Memory B cell (primary cell): ENCODE results near the gene MED13L.
"Not testable (repeated sequence)": the region's sequence is repeated elsewhere in the genome, so short reads cannot be mapped to it uniquely, and the experiment has no call there.

Source experiments
- ATAC-seq: fragments of 150-1000 bp; cut with Tn5 transposase; 2 replicates; pipeline ENCODE4 v1.10.0; 2021; ENCODE audit warnings: low read depth, mild to moderate bottlenecking, moderate library complexity
- DNase-seq, 2 donors: peaks; one replicate each; pipeline ENCODE4 v3.0.0; 2022; ENCODE audit warnings: low spot score in 2 of 2
- H3K27ac Mint-ChIP-seq: one replicate; pipeline ENCODE4 v1.8.0; 2022; ENCODE audit warnings: mild to moderate bottlenecking, moderate library complexity, mixed read lengths
- H3K27me3 Mint-ChIP-seq: one replicate; pipeline ENCODE4 v1.8.0; 2022; ENCODE audit warnings: mixed read lengths
- H3K36me3 Mint-ChIP-seq: one replicate; pipeline ENCODE4 v1.8.0; 2022; ENCODE audit warnings: mild to moderate bottlenecking, mixed read lengths
- H3K4me1 Mint-ChIP-seq: one replicate; pipeline ENCODE4 v1.8.0; 2022; ENCODE audit warnings: mixed read lengths
- H3K4me3 Mint-ChIP-seq: one replicate; pipeline ENCODE4 v1.8.0; 2022; ENCODE audit warnings: mild to moderate bottlenecking, moderate library complexity, mixed read lengths
- H3K9me3 Mint-ChIP-seq: one replicate; pipeline ENCODE4 v1.8.0; 2022; ENCODE audit warnings: mixed read lengths

Gene MED13L

GRCh38 chr12:115998794-115999478 is 278.6 kb downstream of the MED13L start:
- H3K27me3 Mint-ChIP-seq, result no peaks in the 10 kb centered on the region
- H3K9me3 Mint-ChIP-seq, result no peaks in the 10 kb centered on the region
- DNase-seq, result no peak
- H3K4me1 Mint-ChIP-seq, result peaks cover 5% of the 10 kb centered on the region
- H3K4me3 Mint-ChIP-seq, result no peak overlapping the region
- no peak for ATAC-seq
- H3K27ac Mint-ChIP-seq, result peak overlapping the region; percentile 79
- peaks cover 10% of the 10 kb centered on the region for H3K36me3 Mint-ChIP-seq

- DNase-seq (peak; percentile 37), ATAC-seq (peak; percentile 95)
- no peaks in the 10 kb centered on the region for H3K9me3 Mint-ChIP-seq
These were observed 279.3 kb downstream of the MED13L start for GRCh38 chr12:115998119-115998633.

GRCh38 chr12:115993737-115994136 is 283.8 kb downstream of the MED13L start:
- H3K27ac Mint-ChIP-seq, result no peak overlapping the region
- ATAC-seq, result no peak
- peaks cover 22% of the 10 kb centered on the region for H3K4me1 Mint-ChIP-seq
- H3K27me3 Mint-ChIP-seq, result no peaks in the 10 kb centered on the region
- H3K9me3 Mint-ChIP-seq, result no peaks in the 10 kb centered on the region
- peaks cover 23% of the 10 kb centered on the region for H3K36me3 Mint-ChIP-seq
- H3K4me3 Mint-ChIP-seq, result no peak overlapping the region
- DNase-seq, result no peak

More at GRCh38 chr12:115998119-115998633, 279.3 kb downstream of the MED13L start:
- Mint-ChIP-seq H3K4me1 (peaks cover 5% of the 10 kb centered on the region), H3K36me3 (peaks cover 13% of the 10 kb centered on the region), H3K27ac (peak overlapping the region; percentile 79), H3K4me3 (no peak overlapping the region), H3K27me3 (no peaks in the 10 kb centered on the region)

GRCh38 chr12:115990241-115990640 is 287.3 kb downstream of the MED13L start:
- peak overlapping the region; percentile 39 for H3K27ac Mint-ChIP-seq
- peaks cover 31% of the 10 kb centered on the region for H3K36me3 Mint-ChIP-seq
- no peak overlapping the region for H3K4me3 Mint-ChIP-seq
- H3K9me3 Mint-ChIP-seq, result no peaks in the 10 kb centered on the region
- ATAC-seq (no peak), DNase-seq (no peak)
- H3K27me3 Mint-ChIP-seq, result no peaks in the 10 kb centered on the region
- peaks cover 23% of the 10 kb centered on the region for H3K4me1 Mint-ChIP-seq

GRCh38 chr12:115988625-115989563 is 288.6 kb downstream of the MED13L start:
- Mint-ChIP-seq H3K4me3 (peak overlapping the region; percentile 1), H3K27me3 (no peaks in the 10 kb centered on the region), H3K4me1 (peaks cover 23% of the 10 kb centered on the region), H3K9me3 (no peaks in the 10 kb centered on the region), H3K27ac (peak overlapping the region; percentile 39), H3K36me3 (peaks cover 38% of the 10 kb centered on the region)
- ATAC-seq (peak; percentile 96), DNase-seq (no peak)

- no peaks in the 10 kb centered on the region for H3K9me3 Mint-ChIP-seq
- H3K27me3 Mint-ChIP-seq, result no peaks in the 10 kb centered on the region
- H3K36me3 Mint-ChIP-seq, result peaks cover 38% of the 10 kb centered on the region
- H3K4me3 Mint-ChIP-seq, result no peak overlapping the region
- H3K4me1 Mint-ChIP-seq, result peaks cover 23% of the 10 kb centered on the region
- ATAC-seq (no peak), DNase-seq (no peak)
- peak overlapping the region; percentile 39 for H3K27ac Mint-ChIP-seq
These were observed 289.3 kb downstream of the MED13L start for GRCh38 chr12:115988212-115988611.

- ATAC-seq (no peak), DNase-seq (no peak)
- Mint-ChIP-seq H3K9me3 (no peaks in the 10 kb centered on the region), H3K36me3 (peaks cover 34% of the 10 kb centered on the region), H3K27ac (no peak overlapping the region), H3K4me3 (no peak overlapping the region), H3K4me1 (peaks cover 14% of the 10 kb centered on the region), H3K27me3 (no peaks in the 10 kb centered on the region)
These were observed 292.9 kb downstream of the MED13L start for GRCh38 chr12:115984616-115985015.

- DNase-seq (no peak), ATAC-seq (no peak)
- Mint-ChIP-seq H3K27me3 (no peaks in the 10 kb centered on the region), H3K9me3 (no peaks in the 10 kb centered on the region), H3K4me1 (peaks cover 1% of the 10 kb centered on the region), H3K4me3 (no peak overlapping the region), H3K36me3 (peaks cover 34% of the 10 kb centered on the region), H3K27ac (no peak overlapping the region)
These were observed 294.2 kb downstream of the MED13L start for GRCh38 chr12:115983226-115983798.

- Mint-ChIP-seq H3K9me3 (no peaks in the 10 kb centered on the region), H3K4me3 (no peak overlapping the region), H3K4me1 (no peaks in the 10 kb centered on the region), H3K27ac (peak overlapping the region; percentile 31), H3K36me3 (peaks cover 35% of the 10 kb centered on the region), H3K27me3 (no peaks in the 10 kb centered on the region)
- ATAC-seq (no peak), DNase-seq (no peak)
These were observed 297.2 kb downstream of the MED13L start for GRCh38 chr12:115980339-115980738.

GRCh38 chr12:115979851-115980250 is 297.6 kb downstream of the MED13L start:
- Mint-ChIP-seq H3K4me3 (no peak overlapping the region), H3K36me3 (peaks cover 39% of the 10 kb centered on the region), H3K27me3 (no peaks in the 10 kb centered on the region), H3K9me3 (no peaks in the 10 kb centered on the region), H3K27ac (no peak overlapping the region), H3K4me1 (no peaks in the 10 kb centered on the region)
- DNase-seq (no peak), ATAC-seq (no peak)

- peaks cover 37% of the 10 kb centered on the region for H3K36me3 Mint-ChIP-seq
- DNase-seq (no peak), ATAC-seq (no peak)
- no peaks in the 10 kb centered on the region for H3K9me3 Mint-ChIP-seq
- H3K4me3 Mint-ChIP-seq, result no peak overlapping the region
- H3K27ac Mint-ChIP-seq, result no peak overlapping the region
- no peaks in the 10 kb centered on the region for H3K4me1 Mint-ChIP-seq
- no peaks in the 10 kb centered on the region for H3K27me3 Mint-ChIP-seq
These were observed 298.1 kb downstream of the MED13L start for GRCh38 chr12:115979351-115979750.

GRCh38 chr12:115976829-115977228 is 300.7 kb downstream of the MED13L start:
- not testable (repeated sequence) for H3K27ac Mint-ChIP-seq, H3K4me1 Mint-ChIP-seq, H3K4me3 Mint-ChIP-seq, ATAC-seq, H3K27me3 Mint-ChIP-seq, DNase-seq, H3K9me3 Mint-ChIP-seq
- peaks cover 37% of the 10 kb centered on the region for H3K36me3 Mint-ChIP-seq

GRCh38 chr12:115975411-115975810 is 302.1 kb downstream of the MED13L start:
- peaks cover 39% of the 10 kb centered on the region for H3K36me3 Mint-ChIP-seq
- no peaks in the 10 kb centered on the region for H3K27me3 Mint-ChIP-seq
- DNase-seq (no peak), ATAC-seq (no peak)
- H3K9me3 Mint-ChIP-seq, result no peaks in the 10 kb centered on the region
- H3K27ac Mint-ChIP-seq, result peak overlapping the region; percentile 3
- no peaks in the 10 kb centered on the region for H3K4me1 Mint-ChIP-seq
- H3K4me3 Mint-ChIP-seq, result no peak overlapping the region
